HG03060 (cell line): ENCODE measurements around the gene POP7.
"Not testable (repeated sequence)": the region's sequence is repeated elsewhere in the genome, so short reads cannot be mapped to it uniquely, and the experiment has no call there.

Source experiments
- ATAC-seq: cut with Tn5 transposase; IDR thresholded peaks from one replicate; pipeline ENCODE4 v1.9.1; 2021; ENCODE audit warnings: low read depth, moderate number of reproducible peaks; ENCODE audit not compliant: unreplicated experiment

Gene POP7

DNA sequence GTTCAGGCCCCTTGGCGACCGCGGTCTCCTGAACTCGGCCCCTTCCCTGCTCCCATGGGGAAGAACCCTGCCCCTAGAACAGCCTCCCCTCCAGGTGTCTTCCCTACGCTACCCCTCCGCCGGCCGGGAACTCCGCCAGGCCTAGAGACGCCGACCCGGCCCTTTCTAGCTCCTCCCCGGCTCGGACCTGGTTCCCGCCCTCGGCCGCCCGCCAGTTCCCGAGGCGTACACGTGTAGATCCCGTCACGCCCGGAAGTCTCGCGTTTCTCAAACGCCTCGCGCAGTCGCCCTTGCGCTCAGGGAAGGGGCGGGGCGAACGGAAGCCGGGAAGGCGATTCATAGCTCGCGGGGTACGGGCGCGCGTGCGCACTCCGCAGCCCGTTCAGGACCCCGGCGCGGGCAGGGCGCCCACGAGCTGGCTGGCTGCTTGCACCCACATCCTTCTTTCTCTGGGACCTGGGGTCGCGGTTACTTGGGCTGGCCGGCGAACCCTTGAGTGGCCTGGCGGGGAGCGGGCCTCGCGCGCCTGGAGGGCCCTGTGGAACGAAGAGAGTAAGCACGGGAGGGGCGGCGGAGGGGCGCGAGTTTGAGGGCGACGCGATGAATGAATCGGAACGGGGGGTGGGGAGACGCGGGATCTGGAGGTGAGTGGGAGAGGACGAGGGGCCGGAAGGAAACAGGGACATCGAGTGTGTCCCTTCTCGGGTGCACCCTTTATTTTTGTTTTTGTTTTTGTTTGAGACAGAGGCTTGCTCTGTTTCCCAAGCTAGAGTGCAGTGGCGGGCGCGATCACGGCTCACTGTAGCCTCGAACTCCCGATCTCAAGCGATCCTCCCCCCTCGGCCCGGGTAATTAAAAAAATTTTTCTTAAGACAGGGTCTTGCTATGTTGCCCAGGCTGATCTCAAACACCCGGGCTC, at the start of gene POP7:
POP7 (plus strand) TSS at position 369 of the 919 bp plus-strand sequence. CDS start 710 bp downstream, outside the sequence.
- ATAC-seq, result peak; percentile 61

DNA sequence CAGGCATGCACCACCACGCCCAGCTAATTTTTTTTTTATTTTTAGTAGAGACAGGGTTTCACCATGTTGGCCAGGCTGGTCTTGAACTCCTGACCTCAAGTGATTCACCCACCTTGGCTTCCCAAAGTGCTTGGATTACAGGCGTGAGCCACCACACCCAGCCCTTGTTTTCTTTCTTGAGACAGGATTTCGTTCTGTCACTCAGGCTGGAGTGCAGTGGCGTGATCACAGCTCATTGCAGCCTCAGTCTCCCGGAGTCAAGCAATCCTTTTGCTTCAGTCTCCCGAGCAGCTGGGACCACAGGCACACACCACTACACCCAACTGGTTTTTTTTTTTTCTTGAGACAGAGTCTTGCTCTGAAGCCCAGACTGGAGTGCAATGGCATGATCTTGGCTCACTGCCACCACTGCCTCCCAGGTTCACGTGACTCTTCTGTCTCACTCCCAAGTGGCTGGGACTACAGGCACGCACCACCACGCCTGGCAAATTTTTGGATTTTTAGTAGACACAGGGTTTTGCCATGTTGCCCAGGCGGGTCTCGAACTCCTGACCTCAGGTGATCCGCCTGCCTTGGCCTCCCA, 43.6 kb upstream of the POP7 start:
- ATAC-seq, result not testable (repeated sequence)

- no peak for ATAC-seq
Observed at GRCh38 chr7:100665168-100665726, 40.7 kb upstream of the POP7 start.

DNA sequence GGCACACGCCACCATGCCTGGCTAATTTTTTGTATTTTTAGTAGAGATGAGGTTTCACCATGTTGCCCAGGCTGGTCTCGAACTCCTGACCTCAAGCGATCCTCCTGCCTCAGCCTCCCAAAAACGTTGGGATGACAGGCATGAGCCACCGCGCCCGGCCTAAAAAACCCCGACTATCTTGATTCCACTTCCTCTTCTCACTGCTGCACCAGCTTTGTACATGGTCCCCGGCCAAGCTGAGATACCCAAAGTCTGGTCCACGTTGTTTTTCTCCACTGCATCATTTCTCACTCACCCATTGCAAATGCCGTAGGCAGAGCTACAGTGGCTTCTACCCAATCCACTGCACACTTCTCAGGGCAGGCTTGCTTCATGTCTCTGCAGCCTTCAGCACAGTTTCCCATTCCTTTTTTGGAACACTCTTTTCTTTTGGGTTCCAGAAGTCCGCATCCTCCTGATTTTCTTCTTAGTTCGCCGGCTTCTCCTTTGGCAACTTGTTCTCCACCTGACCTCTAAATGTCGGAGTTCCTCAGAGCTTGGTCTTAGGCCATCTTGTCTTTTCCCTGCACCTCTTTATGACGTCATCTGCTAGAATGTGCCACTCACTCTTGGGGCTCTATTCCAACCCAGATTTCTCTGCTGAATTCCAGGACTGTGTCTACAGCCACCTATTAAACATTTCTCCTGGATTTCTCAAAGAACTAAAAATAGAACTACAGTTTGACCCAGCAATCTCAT, 38.4 kb upstream of the POP7 start:
- no peak for ATAC-seq

DNA sequence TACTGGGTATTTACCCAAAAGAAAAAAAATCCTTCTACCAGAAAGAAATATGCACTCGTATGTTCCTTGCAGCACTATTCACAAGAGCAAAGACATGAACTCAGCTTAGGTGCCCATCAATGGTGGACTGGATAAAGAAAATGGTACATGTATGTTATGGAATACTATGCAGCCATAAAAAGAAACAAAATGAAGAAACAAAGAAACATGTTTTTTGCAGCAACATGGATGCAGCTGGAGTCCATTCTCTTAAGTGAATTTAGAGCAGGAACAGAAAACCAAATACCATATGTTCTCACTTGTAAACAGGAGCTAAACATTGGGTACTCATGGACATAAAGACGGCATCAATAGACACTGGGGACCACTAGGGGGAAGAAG, 37.9 kb upstream of the POP7 start:
- ATAC-seq, result no peak

DNA sequence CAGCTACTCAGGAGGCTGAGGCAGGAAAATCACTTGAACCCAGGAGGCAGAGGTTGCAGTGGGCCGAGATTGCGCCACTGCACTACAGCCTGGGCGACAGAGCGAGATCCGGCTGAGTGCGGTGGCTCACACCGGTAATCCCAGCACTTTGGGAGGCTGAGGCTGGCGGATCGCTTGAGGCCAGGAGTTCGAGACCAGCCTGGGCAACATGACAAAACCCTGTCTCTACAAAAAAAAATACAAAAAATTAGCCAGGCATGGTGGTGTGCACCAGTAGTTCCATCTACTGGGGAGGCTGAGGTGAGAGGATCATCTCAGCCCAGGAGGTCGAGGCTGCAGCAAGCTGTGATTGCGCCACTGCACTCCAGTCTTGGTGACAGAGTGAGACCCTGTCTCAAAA, 36.8 kb upstream of the POP7 start:
- not testable (repeated sequence) for ATAC-seq

DNA sequence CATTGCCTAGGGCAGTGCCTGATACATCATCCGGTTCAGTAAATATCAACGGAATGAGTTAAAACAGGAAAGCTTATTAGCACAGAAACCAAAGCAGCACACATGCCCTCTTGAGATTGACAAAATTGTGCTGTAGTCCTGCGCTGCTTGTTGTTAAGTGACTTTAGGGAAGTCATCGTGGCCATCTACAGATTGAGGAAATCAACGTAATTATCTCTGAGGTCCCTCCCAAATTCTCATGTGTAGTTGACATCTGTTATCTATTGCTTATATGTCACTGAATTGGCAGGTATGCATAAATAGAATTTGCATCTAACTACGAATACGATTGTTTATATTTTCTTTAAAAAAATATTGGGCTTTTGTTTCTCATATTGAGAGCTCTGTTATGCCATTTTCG, 35.8 kb upstream of the POP7 start:
- no peak for ATAC-seq

DNA sequence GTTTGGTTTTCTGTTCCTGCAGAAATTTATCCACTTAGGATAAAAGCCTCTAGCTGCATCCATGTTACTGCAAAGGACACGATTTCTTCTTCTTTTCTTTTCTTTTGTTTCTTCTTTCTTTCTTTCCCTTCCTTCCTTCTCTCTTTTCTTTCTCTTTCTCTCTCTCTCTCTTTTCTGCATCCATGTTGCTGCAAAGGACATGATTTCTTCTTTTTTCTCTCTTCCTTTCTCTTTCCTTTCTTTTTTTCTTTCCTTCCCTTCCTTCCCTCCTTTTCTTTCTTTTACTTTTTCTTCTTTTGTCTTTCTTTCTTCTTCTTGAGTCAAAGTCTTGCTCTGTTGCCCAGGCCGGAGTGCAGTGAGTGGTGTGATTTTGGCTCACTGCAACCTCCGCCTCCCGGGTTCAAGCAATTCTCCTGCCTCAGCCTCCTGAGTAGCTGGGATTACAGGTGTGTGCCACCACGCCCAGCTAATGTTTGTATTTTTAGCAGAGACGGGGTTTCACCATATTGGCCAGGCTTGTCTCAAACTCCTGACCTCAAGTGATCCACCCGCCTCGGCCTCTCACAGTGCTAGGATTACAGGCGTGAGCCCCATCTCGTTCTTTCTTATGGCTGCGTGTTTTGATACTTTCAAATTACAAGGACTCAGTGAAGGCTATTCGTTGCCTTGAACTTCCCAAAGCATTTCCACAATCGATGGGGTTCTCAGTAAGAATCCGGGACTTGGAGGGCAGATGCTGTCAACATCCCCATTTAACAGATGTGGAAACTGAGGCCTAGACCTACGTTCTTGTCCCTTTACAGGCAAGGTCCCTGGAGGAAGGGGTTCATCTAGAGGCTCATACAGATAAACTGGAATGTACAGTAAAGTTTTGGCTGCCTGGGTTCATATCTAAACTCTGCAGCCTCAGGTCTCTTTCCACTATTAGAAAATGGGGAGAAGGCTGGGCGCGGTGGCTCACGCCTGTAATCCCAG, 34.3 kb upstream of the POP7 start:
- no peak for ATAC-seq

GRCh38 chr7:100673302-100673941, 32.5 kb upstream of the POP7 start, which contains the start of gene GNB2:
Gene GNB2 (plus strand): TSS chr7:100673740. CDS start chr7:100676266, 2,526 bp downstream.
- peak; percentile 59 for ATAC-seq

DNA sequence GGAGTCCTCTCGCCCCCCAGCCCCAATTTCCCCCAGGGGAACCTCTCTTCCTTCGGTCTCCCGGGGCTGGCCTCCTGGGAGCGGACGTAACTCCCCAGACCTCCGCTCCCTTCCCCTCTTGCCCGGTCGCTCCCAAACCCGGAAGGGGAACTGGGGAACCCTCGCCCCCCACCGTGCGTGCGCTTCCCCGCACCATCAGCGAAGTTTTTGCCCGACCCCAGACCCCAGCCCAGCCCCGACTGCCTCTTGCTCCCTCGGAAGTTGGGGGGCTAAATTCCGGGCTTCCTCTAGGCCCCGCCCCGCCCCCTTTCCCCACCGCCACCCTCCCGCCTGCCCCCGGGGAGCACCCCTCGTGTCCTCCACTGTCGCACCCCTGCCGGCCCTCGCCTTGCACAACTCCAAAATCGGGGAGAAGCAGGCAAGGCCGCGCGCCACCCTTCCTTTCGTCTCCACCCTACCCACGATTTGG, 31.9 kb upstream of the POP7 start:
- ATAC-seq, result no peak

- no peak for ATAC-seq
Observed at GRCh38 chr7:100674411-100675104, 31.4 kb upstream of the POP7 start.

DNA sequence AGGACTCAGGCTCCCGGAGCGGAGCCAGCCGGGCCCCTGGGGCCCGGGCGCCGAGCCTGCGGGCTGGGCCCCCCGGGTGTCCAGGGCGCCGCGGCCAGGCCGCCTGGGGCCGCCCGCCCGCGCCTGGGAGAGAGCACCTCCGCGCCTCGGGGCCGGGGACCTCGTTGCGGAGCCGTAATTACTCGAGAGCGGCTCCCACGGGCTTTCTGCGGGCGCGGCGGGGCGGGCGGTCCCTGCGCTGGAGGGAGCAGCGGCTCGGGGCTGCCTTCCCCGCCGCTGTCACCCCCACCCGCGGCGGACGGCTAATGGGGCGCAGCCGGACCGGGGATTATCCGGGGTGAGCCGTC, 30.8 kb upstream of the POP7 start:
- no peak for ATAC-seq

DNA sequence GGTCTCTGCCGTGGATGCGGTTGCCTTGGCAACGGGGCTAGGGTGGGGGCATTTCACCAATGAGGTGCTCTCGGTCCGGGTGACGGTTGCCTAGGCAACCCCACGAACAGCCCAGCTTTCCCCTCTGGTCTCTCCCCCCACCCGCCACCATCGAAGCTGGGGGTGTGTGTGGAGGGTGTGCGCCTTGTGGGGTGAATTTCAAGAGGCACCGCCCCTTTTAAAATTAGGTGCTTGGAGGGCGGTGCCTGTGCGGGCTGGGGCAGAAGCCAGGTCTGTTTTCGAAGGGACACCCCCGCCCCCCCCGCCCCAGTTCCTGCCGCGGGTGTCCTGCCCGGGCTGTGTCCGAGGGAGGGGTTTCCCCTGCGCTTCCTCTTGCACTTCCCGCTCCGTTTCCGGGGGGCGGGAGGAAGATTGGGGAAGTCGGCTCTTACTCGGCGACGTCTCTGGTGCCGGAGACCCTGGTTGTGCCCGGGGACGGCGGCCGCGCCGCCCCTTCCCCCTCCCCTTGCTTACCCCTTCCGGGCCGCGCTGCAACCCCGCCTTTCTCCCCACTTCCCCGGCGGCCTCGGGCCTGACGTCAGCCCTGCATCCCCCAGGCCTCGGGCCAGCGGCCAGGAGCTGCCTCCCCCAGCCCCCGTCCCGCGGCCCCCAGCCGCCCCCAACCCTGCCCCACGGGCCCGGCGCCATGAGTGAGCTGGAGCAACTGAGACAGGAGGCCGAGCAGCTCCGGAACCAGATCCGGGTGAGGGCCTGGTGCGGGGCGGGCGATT, 30.2 kb upstream of the POP7 start:
- ATAC-seq, result no peak

DNA sequence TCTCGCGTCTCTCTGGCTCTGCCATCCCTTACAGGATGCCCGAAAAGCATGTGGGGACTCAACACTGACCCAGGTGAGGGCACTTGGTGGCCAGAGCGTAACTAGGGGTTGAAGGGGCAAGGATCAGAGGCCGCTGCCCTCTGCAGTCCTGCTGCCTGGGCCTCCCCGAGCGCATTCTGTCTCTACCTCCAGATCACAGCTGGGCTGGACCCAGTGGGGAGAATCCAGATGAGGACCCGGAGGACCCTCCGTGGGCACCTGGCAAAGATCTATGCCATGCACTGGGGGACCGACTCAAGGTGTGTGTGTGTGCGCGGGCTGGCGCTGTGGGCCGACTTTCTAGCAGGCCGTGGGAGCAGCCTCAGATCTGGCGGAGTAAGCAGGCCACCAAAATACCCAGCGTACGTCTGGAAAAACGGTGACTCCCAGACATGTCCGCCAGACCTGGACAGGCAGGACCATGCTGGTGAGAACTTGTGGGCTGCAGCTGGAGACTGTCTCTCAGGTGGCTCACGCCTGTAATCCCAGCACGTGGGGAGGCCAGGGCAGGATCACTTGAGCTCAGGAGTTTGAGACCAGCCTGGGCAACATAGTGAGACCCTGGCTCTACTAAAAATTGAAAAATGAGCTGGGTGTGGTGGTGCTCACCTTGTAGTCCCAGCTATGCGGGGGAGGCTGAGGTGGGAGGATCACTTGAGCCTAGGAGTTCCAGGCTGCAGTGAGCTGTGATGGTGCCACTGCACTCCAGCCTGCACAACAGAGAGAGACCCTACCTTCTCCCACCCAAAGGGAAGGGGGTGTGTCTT, 29.2 kb upstream of the POP7 start:
- ATAC-seq, result no peak

DNA sequence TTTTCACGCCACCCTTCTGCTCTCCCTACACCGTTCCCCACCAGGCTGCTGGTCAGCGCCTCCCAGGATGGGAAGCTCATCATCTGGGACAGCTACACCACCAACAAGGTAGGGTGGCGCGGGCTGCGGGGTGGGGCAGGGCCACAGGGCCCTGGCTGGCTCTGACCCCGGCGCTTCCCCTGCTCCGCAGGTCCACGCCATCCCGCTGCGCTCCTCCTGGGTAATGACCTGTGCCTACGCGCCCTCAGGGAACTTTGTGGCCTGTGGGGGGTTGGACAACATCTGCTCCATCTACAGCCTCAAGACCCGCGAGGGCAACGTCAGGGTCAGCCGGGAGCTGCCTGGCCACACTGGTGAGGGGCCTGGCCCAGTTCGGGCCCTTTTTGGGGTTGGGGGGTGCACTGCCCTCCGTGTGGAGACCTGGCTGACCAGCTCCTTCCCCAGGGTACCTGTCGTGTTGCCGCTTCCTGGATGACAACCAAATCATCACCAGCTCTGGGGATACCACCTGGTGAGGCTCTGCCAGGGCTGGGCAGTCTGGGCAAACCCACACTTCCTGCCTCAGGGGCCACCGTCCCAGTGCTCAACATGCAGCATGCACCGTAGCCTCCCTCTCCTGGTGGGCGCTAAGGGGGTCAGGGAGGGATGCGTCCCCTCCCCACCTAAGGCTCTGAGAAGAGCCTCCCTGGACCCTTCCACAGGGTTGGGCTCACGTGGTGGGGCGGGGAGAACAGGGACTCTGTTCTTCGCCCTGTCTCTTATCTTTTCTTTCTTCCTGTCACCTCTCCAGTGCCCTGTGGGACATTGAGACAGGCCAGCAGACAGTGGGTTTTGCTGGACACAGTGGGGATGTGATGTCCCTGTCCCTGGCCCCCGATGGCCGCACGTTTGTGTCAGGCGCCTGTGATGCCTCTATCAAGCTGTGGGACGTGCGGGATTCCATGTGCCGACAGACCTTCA, 28.3 kb upstream of the POP7 start:
- ATAC-seq, result no peak
